Hindlimb muscle (tissue), 1 donor: ENCODE results near the gene LETM1. TPM values are rescaled to one million over a fixed set of nuclear protein-coding genes. Genes with fewer than 3 reads are reported as not detected.

Experiments
- polyA plus RNA-seq: library from polyadenylated mRNA; unstranded; fragments of 120-200 nt; gene quantifications from one replicate; pipeline ENCODE4 v1.2.1, GENCODE V29; 2013; ENCODE audit not compliant: insufficient read length

LETM1 gene
- polyA plus RNA-seq, 1 donor = 19.7 TPM

Other genes starting within 250 kb of the LETM1 start
- gene FAM53A, start 171.8 kb downstream of the LETM1 start, polyA plus RNA-seq = 2.4 TPM
- 34.4 TPM for gene SLBP, start 143.8 kb downstream of the LETM1 start, polyA plus RNA-seq
- gene TMEM129, start 134.8 kb downstream of the LETM1 start, polyA plus RNA-seq = 27.1 TPM
- 27.9 TPM for gene TACC3, start 134.6 kb downstream of the LETM1 start, polyA plus RNA-seq
- 1.8 TPM for gene FGFR3, start 62.9 kb downstream of the LETM1 start, polyA plus RNA-seq
- gene NSD2, start 15.2 kb upstream of the LETM1 start, polyA plus RNA-seq = 43.9 TPM
- 28.3 TPM for gene NELFA, start 152.8 kb upstream of the LETM1 start, polyA plus RNA-seq
- gene NAT8L, start 203.2 kb upstream of the LETM1 start, polyA plus RNA-seq = 4.4 TPM